CD14-positive monocyte (primary cell): ENCODE data around the gene SYNE1. TPM values are rescaled to one million over a fixed set of nuclear protein-coding genes. Genes with fewer than 3 reads are reported as not detected.

Experiments used
- DNase-seq, 3 donors: peaks; one replicate each; pipeline ENCODE4 v3.0.0-alpha.2; 2011 to 2022
- H2AFZ ChIP-seq: 2 replicates; pipeline ENCODE4 v1.6.0; 2012; ENCODE audit warnings: mild to moderate bottlenecking, low read depth, low read length, inconsistent platforms; ENCODE audit not compliant: insufficient read depth, poor library complexity, severe bottlenecking
- H3K27ac ChIP-seq, 2 donors: 1 replicate in 1 of 2; 2 replicates in 1 of 2; pipeline ENCODE4 v1.5.1; 2012 to 2013; ENCODE audit warnings: low read length in 2 of 2, control low read depth in 1 of 2, inconsistent platforms in 1 of 2, low read depth in 1 of 2, mild to moderate bottlenecking in 1 of 2
- H3K27me3 ChIP-seq, 2 donors: one replicate each; pipeline versions ENCODE4 v1.6.0 to v1.6.1; 2011 to 2013; ENCODE audit warnings: low read length in 2 of 2; ENCODE audit not compliant: control insufficient read depth in 2 of 2, insufficient read depth in 2 of 2
- H3K36me3 ChIP-seq, 2 donors: replicated peaks in 1 of 2; 1 replicate in 1 of 2; 2 replicates in 1 of 2; pipeline versions ENCODE4 v1.5.1 to v1.6.1; 2012 to 2013; ENCODE audit warnings: low read length in 2 of 2, control low read depth in 1 of 2, inconsistent platforms in 1 of 2, mild to moderate bottlenecking in 1 of 2; ENCODE audit not compliant: insufficient read depth in 2 of 2, control insufficient read depth in 1 of 2
- H3K4me1 ChIP-seq, 2 donors: 1 replicate in 1 of 2; 2 replicates in 1 of 2; pipeline versions ENCODE4 v1.5.1 to v1.6.1; 2012 to 2013; ENCODE audit warnings: low read length in 2 of 2, control low read depth in 1 of 2, inconsistent platforms in 1 of 2, mild to moderate bottlenecking in 1 of 2, moderate library complexity in 1 of 2; ENCODE audit not compliant: insufficient read depth in 2 of 2, control insufficient read depth in 1 of 2
- H3K4me2 ChIP-seq: replicated peaks from 2 replicates; pipeline ENCODE3; 2012; ENCODE audit warnings: low read length, moderate library complexity, mild to moderate bottlenecking; ENCODE audit not compliant: poor library complexity, severe bottlenecking; ENCODE audit errors: extremely low read depth
- H3K4me3 ChIP-seq, 3 experiments: fragments of 200-600 bp in 1 of 3; sonication (generic) in 1 of 3; replicated peaks in 1 of 3; 1 replicate in 2 of 3; 2 replicates in 1 of 3; pipeline ENCODE4 v1.5.1; 2011 to 2013; ENCODE audit warnings: low read length in 3 of 3, mild to moderate bottlenecking in 3 of 3, control low read depth in 2 of 3, low read depth in 2 of 3, inconsistent platforms in 1 of 3, moderate library complexity in 1 of 3
- H3K79me2 ChIP-seq: 2 replicates; pipeline ENCODE4 v1.6.0; 2012; ENCODE audit warnings: mild to moderate bottlenecking, control low read depth, inconsistent platforms, low read length, moderate library complexity; ENCODE audit not compliant: insufficient read depth
- H3K9ac ChIP-seq: 2 replicates; pipeline ENCODE4 v1.6.0; 2017; ENCODE audit warnings: low read length, mild to moderate bottlenecking; ENCODE audit not compliant: insufficient read depth, poor library complexity, severe bottlenecking
- H3K9me3 ChIP-seq, 2 donors: replicated peaks in 1 of 2; 1 replicate in 1 of 2; 2 replicates in 1 of 2; pipeline versions ENCODE4 v1.5.1 to v1.6.1; 2012 to 2013; ENCODE audit warnings: low read length in 2 of 2, control low read depth in 1 of 2; ENCODE audit not compliant: control insufficient read depth in 1 of 2, insufficient read depth in 1 of 2
- H4K20me1 ChIP-seq: 2 replicates; pipeline ENCODE4 v1.6.0; 2012; ENCODE audit warnings: mild to moderate bottlenecking, low read length, control low read depth, moderate library complexity; ENCODE audit not compliant: insufficient read depth
- H3K27ac Mint-ChIP-seq, 7 donors: one replicate each; pipeline ENCODE4 v1.8.0; 2020; ENCODE audit warnings: mild to moderate bottlenecking in 7 of 7, mixed read lengths in 7 of 7, moderate library complexity in 6 of 7, inconsistent platforms in 2 of 7
- H3K27me3 Mint-ChIP-seq, 3 donors: one replicate each; pipeline ENCODE4 v1.8.0; 2021 to 2022; ENCODE audit warnings: low read depth in 3 of 3, mild to moderate bottlenecking in 3 of 3, mixed read lengths in 3 of 3, moderate library complexity in 3 of 3, inconsistent platforms in 1 of 3
- H3K36me3 Mint-ChIP-seq, 2 donors: one replicate each; pipeline ENCODE4 v1.8.0; 2020; ENCODE audit warnings: mixed read lengths in 2 of 2, inconsistent platforms in 1 of 2, mild to moderate bottlenecking in 1 of 2
- H3K4me1 Mint-ChIP-seq: one replicate; pipeline ENCODE4 v1.8.0; 2020; ENCODE audit warnings: mild to moderate bottlenecking, mixed read lengths
- H3K4me3 Mint-ChIP-seq, 2 donors: one replicate each; pipeline ENCODE4 v1.8.0; 2020; ENCODE audit warnings: mild to moderate bottlenecking in 2 of 2, mixed read lengths in 2 of 2, moderate library complexity in 1 of 2
- H3K9me3 Mint-ChIP-seq, 7 donors: one replicate each; pipeline ENCODE4 v1.8.0; 2020 to 2022; ENCODE audit warnings: mixed read lengths in 7 of 7, mild to moderate bottlenecking in 6 of 7, moderate library complexity in 6 of 7, inconsistent platforms in 2 of 7
- CTCF ChIP-seq: fragments of 200-600 bp; IDR thresholded peaks from one replicate; pipeline ENCODE4 v1.8.0; 2022; ENCODE audit warnings: antibody characterized with exemption, mild to moderate bottlenecking
- WGBS: methylation state at CpG from one replicate; pipeline ENCODE4 v1.1.5; 2013; ENCODE audit warnings: missing lambda C conversion rate; ENCODE audit not compliant: insufficient coverage; 5-methylcytosine and 5-hydroxymethylcytosine counted together
- intact Hi-C, 2 donors: fragments of 100-400 bp; cut with micrococcal nuclease; formaldehyde crosslinking; loops; one replicate each; pipeline versions ENCODE4 v1.15.0 to v1.15.1; 2023
- polyA plus RNA-seq, 3 donors: library from polyadenylated mRNA; depleted of rRNA in 1 of 3; unstranded in 2 of 3; stranded (reverse) in 1 of 3; fragments of 300-500 nt in 2 of 3; fragments of >200 nt in 1 of 3; fragmentation: Illumina TruSeq in 2 of 3; gene quantifications; 1 replicate in 2 of 3; 2 replicates in 1 of 3; pipeline ENCODE4 v1.2.3, GENCODE V29; 2012 to 2021

The SYNE1 gene
- polyA plus RNA-seq, 3 donors = 3.7 to 24.5 (median 8.1) TPM

- peaks cover 64% of the 10 kb centered on the region for H3K4me1 Mint-ChIP-seq
- Histone ChIP-seq H3K4me3 (peak overlapping the region; percentile 56 to 90 (median 60)), H3K27me3 (peaks cover 12 to 26% of the 10 kb centered on the region in 2 donors), H3K4me2 (peak overlapping the region; percentile 98), H3K9ac (peak overlapping the region; percentile 58), H3K9me3 (no peaks in the 10 kb centered on the region), H3K79me2 (peaks cover 14% of the 10 kb centered on the region), H3K36me3 (no peaks in the 10 kb centered on the region), H3K4me1 (peaks cover 40 to 60% of the 10 kb centered on the region in 2 donors), H2AFZ (peak overlapping the region; percentile 94), H3K27ac (peak overlapping the region in 1 of 2 donors; percentile 68), H4K20me1 (no peaks in the 10 kb centered on the region)
- WGBS = 1% methylated on average over 7 of the region's 20 CpGs
- H3K4me3 Mint-ChIP-seq = peak overlapping the region; percentile 96 to 99
- TF ChIP-seq CTCF = no peak
- peaks cover 30 to 42% (median 31%) of the 10 kb centered on the region in 3 donors for H3K27me3 Mint-ChIP-seq
- intact Hi-C loops = loop anchor here in 1 of 2 donors (10.0 kb wide), 1 partner anchor 81 kb away; no protein-coding TSS in a partner anchor
- peak in 1 of 3 donors; percentile 13 for DNase-seq
- H3K9me3 Mint-ChIP-seq = peaks cover 0 to 5% (median 0%) of the 10 kb centered on the region in 7 donors
- peaks cover 0 to 16% of the 10 kb centered on the region in 2 donors for H3K36me3 Mint-ChIP-seq
- H3K27ac Mint-ChIP-seq = peak overlapping the region in 5 of 7 donors; percentile 30 to 85 (median 67)
Measured at GRCh38 chr6:152636021-152636608, 1.0 kb downstream of the SYNE1 start.

GRCh38 chr6:152634773-152635172 lies 2.4 kb downstream of the SYNE1 start:
- intact Hi-C loops = loop anchor here in 1 of 2 donors (10.0 kb wide), 1 partner anchor 80 kb away; no protein-coding TSS in a partner anchor
- Histone ChIP-seq H3K4me1 (peaks cover 43 to 64% of the 10 kb centered on the region in 2 donors), H3K36me3 (no peaks in the 10 kb centered on the region), H3K4me2 (no peak overlapping the region), H4K20me1 (no peaks in the 10 kb centered on the region), H3K79me2 (peaks cover 18% of the 10 kb centered on the region), H3K27ac (no peak overlapping the region), H3K4me3 (peak overlapping the region in 1 of 3 experiments; percentile 6), H3K27me3 (peaks cover 12 to 26% of the 10 kb centered on the region in 2 donors), H3K9ac (no peak overlapping the region), H3K9me3 (no peaks in the 10 kb centered on the region), H2AFZ (no peak overlapping the region)
- Mint-ChIP-seq H3K27ac (peak overlapping the region in 2 of 7 donors; percentile 28 to 73), H3K27me3 (peaks cover 28 to 41% (median 31%) of the 10 kb centered on the region in 3 donors), H3K36me3 (peaks cover 0 to 18% of the 10 kb centered on the region in 2 donors), H3K4me3 (peak overlapping the region in 1 of 2 donors; percentile 7), H3K9me3 (peaks cover 0 to 3% (median 0%) of the 10 kb centered on the region in 7 donors), H3K4me1 (peaks cover 59% of the 10 kb centered on the region)
- no peak for TF ChIP-seq CTCF
- DNase-seq = no peak
- WGBS = no CpG with 5 or more reads among the region's 3 CpGs
